A673 (cell line): ENCODE results near the gene ARSD. TPM values are rescaled to one million over a fixed set of nuclear protein-coding genes. Genes with fewer than 3 reads are reported as not detected.

Source experiments
- BruUV-seq: library from RNA; stranded (reverse); fragments of 400-500 nt; replicated peaks from 2 replicates; lab custom pipeline; 2021; lab: Mats Ljungman, UMichigan
- CTCF ChIA-PET: fragments of 300-600 bp; sonication (Branson Sonifier 250); formaldehyde crosslinking; loops from one replicate; lab custom pipeline; 2022; ENCODE audit warnings: antibody characterized with exemption; lab: Charles Lee
- POLR2A ChIA-PET: fragments of 300-600 bp; sonication (Branson Sonifier 250); formaldehyde crosslinking; loops from one replicate; lab custom pipeline; 2022; ENCODE audit warnings: antibody characterized with exemption; ENCODE audit not compliant: low non-redundant PET; lab: Charles Lee
- DNase-seq: peaks from one replicate; pipeline ENCODE4 v3.0.0-alpha.2; 2015; ENCODE audit warnings: low spot score
- H3K27ac ChIP-seq: fragments of 200-600 bp; sonication (generic); 2 replicates; pipeline ENCODE4 v1.5.1; 2016; ENCODE audit warnings: mixed run types, low read depth, mild to moderate bottlenecking, mixed read lengths, antibody characterized with exemption, low read length; ENCODE audit not compliant: poor library complexity, severe bottlenecking
- H3K27me3 ChIP-seq: fragments of 200-600 bp; sonication (generic); replicated peaks from 2 replicates; pipeline ENCODE4 v1.6.1; 2017; ENCODE audit warnings: mixed run types, low read depth, mild to moderate bottlenecking, mixed read lengths, antibody characterized with exemption, low read length; ENCODE audit not compliant: insufficient read depth, poor library complexity
- H3K36me3 ChIP-seq: fragments of 200-600 bp; sonication (generic); 2 replicates; pipeline ENCODE4 v1.6.1; 2016; ENCODE audit warnings: mixed run types, mild to moderate bottlenecking, mixed read lengths, antibody characterized with exemption, low read length; ENCODE audit not compliant: insufficient read depth, poor library complexity, severe bottlenecking
- H3K4me1 ChIP-seq: fragments of 200-600 bp; sonication (generic); 2 replicates; pipeline ENCODE4 v1.6.1; 2017; ENCODE audit warnings: mixed run types, mild to moderate bottlenecking, mixed read lengths, antibody characterized with exemption, low read length; ENCODE audit not compliant: insufficient read depth, poor library complexity, severe bottlenecking
- H3K4me3 ChIP-seq: fragments of 200-600 bp; sonication (generic); 2 replicates; pipeline ENCODE4 v1.5.1; 2016; ENCODE audit warnings: low read depth, mixed run types, mild to moderate bottlenecking, mixed read lengths, low read length; ENCODE audit not compliant: poor library complexity, severe bottlenecking
- H3K9me3 ChIP-seq: fragments of 200-600 bp; sonication (generic); 2 replicates; pipeline ENCODE4 v1.6.1; 2016; ENCODE audit warnings: mixed run types, low read depth, mild to moderate bottlenecking, mixed read lengths, antibody characterized with exemption, low read length; ENCODE audit not compliant: poor library complexity, severe bottlenecking
- EZH2 ChIP-seq: fragments of 200-600 bp; sonication (generic); IDR thresholded peaks from 2 replicates; pipeline ENCODE4 v1.6.1; 2017; ENCODE audit warnings: borderline replicate concordance, low read depth, mild to moderate bottlenecking, mixed read lengths, antibody characterized with exemption, low read length; ENCODE audit not compliant: poor library complexity, severe bottlenecking
- intact Hi-C: fragments of 100-400 bp; cut with micrococcal nuclease; formaldehyde crosslinking; loops from one replicate; pipeline ENCODE4 v1.10.0; 2022; ENCODE audit not compliant: unreplicated experiment
- total RNA-seq: library from RNA; stranded (reverse); gene quantifications from 2 replicates; pipeline ENCODE4 v1.2.3, GENCODE V29; 2021
- TF ChIP-seq, protein P1 (sequence below): fragments of 300-800, 200-600 bp; sonication (generic); conservative IDR thresholded peaks from 2 replicates; pipeline ENCODE4 v1.5.1; 2017; ENCODE audit warnings: low read depth, mild to moderate bottlenecking, antibody characterized with exemption, low read length, moderate library complexity, mixed read lengths

The ARSD gene
- total RNA-seq, 1 experiment from 2014 or later = 1.2 TPM

DNA sequence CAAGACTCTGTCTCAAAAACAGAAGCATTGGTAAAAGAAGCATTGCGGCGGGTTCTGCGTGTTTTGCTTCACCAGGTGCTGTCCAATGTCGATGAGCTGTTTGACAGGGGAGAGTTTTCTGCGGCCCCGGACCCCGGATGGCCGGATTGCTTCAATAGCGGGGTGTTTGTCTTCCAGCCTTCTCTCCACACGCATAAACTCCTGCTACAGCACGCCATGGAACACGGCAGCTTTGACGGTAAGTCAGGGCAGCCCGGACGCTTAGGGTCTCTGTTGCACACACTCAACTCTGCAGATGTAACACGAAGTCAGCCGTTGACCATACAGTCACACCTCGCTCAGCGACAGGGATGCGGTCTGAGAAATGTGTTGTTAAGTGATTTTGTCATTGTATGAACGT is 74.2 kb downstream of the ARSD start:
- no peaks in the 10 kb centered on the region for H3K27me3 ChIP-seq
- no TSS peak for BruUV-seq
- DNase-seq = no peak
- no peak overlapping the region for H3K27ac ChIP-seq
- TF ChIP-seq, protein P1, sequence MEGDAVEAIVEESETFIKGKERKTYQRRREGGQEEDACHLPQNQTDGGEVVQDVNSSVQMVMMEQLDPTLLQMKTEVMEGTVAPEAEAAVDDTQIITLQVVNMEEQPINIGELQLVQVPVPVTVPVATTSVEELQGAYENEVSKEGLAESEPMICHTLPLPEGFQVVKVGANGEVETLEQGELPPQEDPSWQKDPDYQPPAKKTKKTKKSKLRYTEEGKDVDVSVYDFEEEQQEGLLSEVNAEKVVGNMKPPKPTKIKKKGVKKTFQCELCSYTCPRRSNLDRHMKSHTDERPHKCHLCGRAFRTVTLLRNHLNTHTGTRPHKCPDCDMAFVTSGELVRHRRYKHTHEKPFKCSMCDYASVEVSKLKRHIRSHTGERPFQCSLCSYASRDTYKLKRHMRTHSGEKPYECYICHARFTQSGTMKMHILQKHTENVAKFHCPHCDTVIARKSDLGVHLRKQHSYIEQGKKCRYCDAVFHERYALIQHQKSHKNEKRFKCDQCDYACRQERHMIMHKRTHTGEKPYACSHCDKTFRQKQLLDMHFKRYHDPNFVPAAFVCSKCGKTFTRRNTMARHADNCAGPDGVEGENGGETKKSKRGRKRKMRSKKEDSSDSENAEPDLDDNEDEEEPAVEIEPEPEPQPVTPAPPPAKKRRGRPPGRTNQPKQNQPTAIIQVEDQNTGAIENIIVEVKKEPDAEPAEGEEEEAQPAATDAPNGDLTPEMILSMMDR = no peak
- TF ChIP-seq EZH2 = no peak
- intact Hi-C loops = no loop called here
- H3K9me3 ChIP-seq = no peaks in the 10 kb centered on the region
- ChIA-PET CTCF (no interaction called here), POLR2A (no interaction called here)
- no peak overlapping the region for H3K4me3 ChIP-seq
- no peaks in the 10 kb centered on the region for H3K4me1 ChIP-seq
- peaks cover 12% of the 10 kb centered on the region for H3K36me3 ChIP-seq

Other genes with a start within 250 kb of the ARSD start
- 1,443 and 1,572 TPM in 2 replicates for gene CD99, start 238.0 kb downstream of the ARSD start, total RNA-seq
- gene XG, start 177.3 kb downstream of the ARSD start, total RNA-seq = 7.5 and 7.7 TPM in 2 replicates
- 39.8 and 59.7 TPM in 2 replicates for gene GYG2, start 100.4 kb downstream of the ARSD start, total RNA-seq
- gene ARSH, start 77.2 kb upstream of the ARSD start, total RNA-seq = not detected in 2 replicates
- not detected in 2 replicates for gene ARSF, start 112.1 kb upstream of the ARSD start, total RNA-seq